Ishikawa (cell line): ENCODE results near the gene CABP7.

Source experiments
- CEBPB ChIP-seq: IDR thresholded peaks from 2 replicates; pipeline ENCODE4 v1.6.1; 2012
- CREB1 ChIP-seq: IDR thresholded peaks from 2 replicates; pipeline ENCODE4 v1.6.1; 2012; ENCODE audit warnings: low read depth
- EGR1 ChIP-seq: IDR thresholded peaks from 2 replicates; pipeline ENCODE4 v1.6.1; 2012
- EP300 ChIP-seq: IDR thresholded peaks from 2 replicates; pipeline ENCODE4 v1.6.1; 2012; ENCODE audit warnings: borderline replicate concordance
- FOXM1 ChIP-seq: IDR thresholded peaks from 2 replicates; pipeline ENCODE4 v1.6.1; 2012; ENCODE audit warnings: low read depth, borderline replicate concordance
- MAX ChIP-seq: IDR thresholded peaks from 2 replicates; pipeline ENCODE4 v1.6.1; 2012
- NFIC ChIP-seq: IDR thresholded peaks from 2 replicates; pipeline ENCODE4 v1.6.1; 2012
- RAD21 ChIP-seq: IDR thresholded peaks from 2 replicates; pipeline ENCODE4 v1.6.1; 2012; ENCODE audit warnings: low read depth
- REST ChIP-seq: IDR thresholded peaks from 2 replicates; pipeline ENCODE4 v1.6.1; 2012; ENCODE audit warnings: low read depth, mild to moderate bottlenecking
- TAF1 ChIP-seq: IDR thresholded peaks from 2 replicates; pipeline ENCODE4 v1.6.1; 2012; ENCODE audit warnings: low read depth, mild to moderate bottlenecking
- TCF12 ChIP-seq: IDR thresholded peaks from 2 replicates; pipeline ENCODE4 v1.6.1; 2012; ENCODE audit warnings: low read depth
- TEAD4 ChIP-seq: IDR thresholded peaks from 2 replicates; pipeline ENCODE4 v1.6.1; 2012
- YY1 ChIP-seq: IDR thresholded peaks from 2 replicates; pipeline ENCODE4 v1.6.1; 2012; ENCODE audit warnings: low read depth
- ZBTB7A ChIP-seq: IDR thresholded peaks from 2 replicates; pipeline ENCODE4 v1.6.1; 2012; ENCODE audit warnings: low read depth
- TF ChIP-seq, protein P1 (sequence below): IDR thresholded peaks from 2 replicates; pipeline ENCODE4 v1.6.1; 2012

Gene CABP7

DNA sequence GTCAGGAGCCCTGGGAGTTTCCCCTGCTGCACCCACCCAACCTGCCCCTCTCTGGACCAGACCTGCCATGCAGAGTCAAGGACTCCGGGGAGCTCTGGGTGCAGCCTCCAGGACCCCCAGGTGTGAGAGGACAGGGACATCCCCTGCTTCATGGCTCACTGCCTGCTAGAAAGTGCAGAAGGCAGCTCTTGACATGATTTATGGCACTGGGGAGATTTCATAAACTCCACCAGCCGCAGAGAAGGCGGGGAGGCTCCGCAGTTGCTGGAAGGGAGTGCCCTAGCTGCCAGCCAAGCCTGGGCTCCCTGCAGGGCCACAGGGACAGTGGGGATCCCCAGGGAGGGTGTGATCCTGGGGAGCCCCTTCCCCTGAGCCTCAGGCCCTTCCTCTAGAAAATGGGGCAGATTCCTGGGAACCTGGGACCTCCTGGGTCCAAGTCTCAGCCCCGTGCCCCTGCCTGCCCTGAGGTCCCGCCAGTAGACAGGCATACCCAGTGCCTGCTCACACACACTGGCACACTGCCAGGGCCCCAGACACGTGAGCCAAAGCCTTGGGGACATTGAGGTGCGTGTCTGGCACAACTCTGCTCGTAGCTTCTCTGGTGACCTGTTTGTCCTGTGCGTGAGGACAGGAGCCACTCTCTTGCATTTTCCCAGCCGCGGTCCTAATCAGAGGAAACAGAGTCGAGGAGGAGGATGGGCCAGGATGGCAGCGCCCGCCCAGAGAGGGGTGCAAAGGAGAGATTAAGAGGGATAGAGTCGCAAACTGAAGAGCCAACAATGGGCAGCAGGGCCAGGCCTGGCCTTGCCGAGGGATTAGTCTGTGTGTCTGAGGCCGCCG, 13.8 kb downstream of the CABP7 start:
- TF ChIP-seq TEAD4 (peak; percentile 69), TCF12 (peak; percentile 80), REST (no peak), RAD21 (no peak), ZBTB7A (peak; percentile 77), CEBPB (peak; percentile 88), FOXM1 (no peak), MAX (peak; percentile 69), EP300 (peak; percentile 71; the same call in 1 of the 2 replicates), EGR1 (no peak), CREB1 (no peak), TAF1 (no peak), YY1 (no peak), NFIC (peak; percentile 90)
- TF ChIP-seq, protein P1, sequence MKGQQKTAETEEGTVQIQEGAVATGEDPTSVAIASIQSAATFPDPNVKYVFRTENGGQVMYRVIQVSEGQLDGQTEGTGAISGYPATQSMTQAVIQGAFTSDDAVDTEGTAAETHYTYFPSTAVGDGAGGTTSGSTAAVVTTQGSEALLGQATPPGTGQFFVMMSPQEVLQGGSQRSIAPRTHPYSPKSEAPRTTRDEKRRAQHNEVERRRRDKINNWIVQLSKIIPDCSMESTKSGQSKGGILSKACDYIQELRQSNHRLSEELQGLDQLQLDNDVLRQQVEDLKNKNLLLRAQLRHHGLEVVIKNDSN, result peak; percentile 82

- no peak for TF ChIP-seq TAF1
- no peak for TF ChIP-seq ZBTB7A
- TF ChIP-seq EP300, result no peak
- no peak for TF ChIP-seq YY1
- TF ChIP-seq, protein P1, result no peak
- no peak for TF ChIP-seq REST
- TF ChIP-seq MAX, result no peak
- no peak for TF ChIP-seq CEBPB
- TF ChIP-seq FOXM1, result no peak
- no peak for TF ChIP-seq TCF12
- TF ChIP-seq CREB1, result no peak
Observed at GRCh38 chr22:29734406-29734805, 14.6 kb downstream of the CABP7 start.

- TF ChIP-seq TAF1 (no peak), REST (no peak), MAX (no peak), ZBTB7A (no peak), TCF12 (no peak), FOXM1 (no peak), NFIC (no peak), EGR1 (no peak), EP300 (no peak), CREB1 (no peak), RAD21 (no peak), CEBPB (no peak), YY1 (no peak), TEAD4 (no peak)
- TF ChIP-seq, protein P1, result no peak
Observed at GRCh38 chr22:29734838-29735237, 15.0 kb downstream of the CABP7 start.
